NCI-H2227 treated with DMSO at 0.1 percent for 48 hours (cell line): ENCODE data around the gene DOCK11.
"Not testable (repeated sequence)": the region's sequence is repeated elsewhere in the genome, so short reads cannot be mapped to it uniquely, and the experiment has no call there.

Source experiments
- DNase-seq: peaks from one replicate; lab custom pipeline; 2025; lab: John Stamatoyannopoulos, UW

DOCK11 gene

GRCh38 chrX:118694638-118695037, 199.0 kb downstream of the DOCK11 start:
- no peak for DNase-seq

DNA sequence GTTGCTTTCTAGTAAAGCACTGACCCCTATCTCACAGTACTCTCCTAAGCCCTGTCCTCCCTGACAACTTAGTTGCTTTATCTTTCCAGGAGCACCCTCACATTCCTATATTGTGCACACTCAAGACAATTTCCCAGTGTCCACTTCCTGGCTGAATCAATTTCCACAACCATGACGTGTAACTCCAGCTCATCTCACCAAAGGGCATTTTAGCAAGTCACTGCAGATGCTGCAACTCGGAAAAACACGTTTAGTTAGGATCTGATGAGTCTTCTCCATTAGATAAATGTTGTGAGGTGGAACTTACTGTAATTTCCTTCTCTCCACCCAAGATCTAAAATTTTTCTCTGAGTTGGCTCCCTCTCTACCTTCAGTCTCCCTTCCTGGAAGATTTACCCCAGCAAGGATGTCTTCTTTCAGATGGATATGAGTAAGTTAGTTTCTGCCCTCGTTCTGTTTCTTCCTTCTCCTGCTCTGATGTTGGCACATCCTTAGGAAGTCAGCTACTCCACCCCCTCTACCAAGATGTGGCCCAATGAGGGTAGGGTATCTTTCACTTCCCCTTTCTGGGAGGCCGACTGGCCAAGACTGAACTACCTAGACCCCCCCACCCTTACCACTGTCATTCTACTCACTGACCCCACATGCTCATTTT, 203.0 kb downstream of the DOCK11 start:
- no peak for DNase-seq

GRCh38 chrX:118702741-118703140, 207.1 kb downstream of the DOCK11 start:
- no peak for DNase-seq

DNA sequence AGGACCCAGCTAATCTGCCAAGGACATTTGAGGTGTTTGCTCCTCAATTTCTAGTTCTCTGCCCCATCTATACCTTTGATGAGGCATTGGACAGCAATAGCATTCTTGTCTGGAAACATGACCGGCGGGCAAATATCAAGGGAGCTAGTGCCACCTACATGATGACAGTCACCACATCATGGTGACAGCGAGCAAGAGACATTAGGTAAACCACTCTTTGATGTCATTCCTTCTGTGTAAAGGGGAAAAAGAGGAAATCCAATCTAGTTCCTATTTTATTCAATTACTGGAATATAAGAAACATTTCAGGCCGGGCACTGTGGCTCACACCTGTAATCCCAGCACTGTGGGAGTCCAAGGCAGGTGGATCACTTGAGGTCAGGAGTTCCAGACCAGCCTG, 211.1 kb downstream of the DOCK11 start:
- DNase-seq: no peak

DNA sequence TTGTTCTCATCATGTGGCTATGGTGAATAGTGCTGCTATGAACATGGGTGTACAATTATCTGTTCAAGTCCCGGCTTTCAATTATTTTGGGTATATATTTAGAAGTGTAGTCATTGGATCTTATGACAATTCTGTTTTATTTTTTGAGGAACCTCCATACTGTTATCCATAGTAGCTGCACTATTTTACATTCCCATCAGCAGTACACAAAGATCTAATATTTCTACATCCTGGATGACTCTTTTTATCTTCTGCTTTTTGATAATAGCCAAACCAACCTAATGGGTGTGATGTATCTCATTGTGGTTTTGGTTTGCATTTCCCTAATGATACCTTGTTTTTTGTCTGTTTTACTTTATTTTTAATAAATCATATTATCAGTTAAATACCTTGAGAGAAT, 218.9 kb downstream of the DOCK11 start:
- DNase-seq: no peak

DNA sequence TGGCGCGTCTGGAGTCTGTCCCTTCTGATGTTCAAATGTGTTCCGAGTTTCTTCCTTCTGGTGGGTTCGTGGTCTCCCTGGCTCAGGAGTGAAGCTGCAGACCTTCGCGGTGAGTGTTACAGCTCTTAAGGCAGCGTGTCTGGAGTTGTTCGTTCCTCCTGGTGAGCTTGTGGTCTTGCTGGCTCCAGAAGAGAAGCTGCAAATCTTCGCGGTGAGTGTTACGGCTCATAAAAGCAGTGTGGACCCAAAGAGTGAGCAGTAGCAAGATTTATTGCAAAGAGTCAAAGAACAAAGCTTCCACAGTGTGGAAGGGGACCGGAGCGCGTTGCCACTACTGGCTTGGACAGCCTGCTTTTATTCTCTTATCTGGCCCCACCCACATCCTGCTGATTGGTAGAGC, 220.3 kb downstream of the DOCK11 start:
- not testable (repeated sequence) for DNase-seq

GRCh38 chrX:118716833-118717232, 221.2 kb downstream of the DOCK11 start:
- DNase-seq: not testable (repeated sequence)

DNA sequence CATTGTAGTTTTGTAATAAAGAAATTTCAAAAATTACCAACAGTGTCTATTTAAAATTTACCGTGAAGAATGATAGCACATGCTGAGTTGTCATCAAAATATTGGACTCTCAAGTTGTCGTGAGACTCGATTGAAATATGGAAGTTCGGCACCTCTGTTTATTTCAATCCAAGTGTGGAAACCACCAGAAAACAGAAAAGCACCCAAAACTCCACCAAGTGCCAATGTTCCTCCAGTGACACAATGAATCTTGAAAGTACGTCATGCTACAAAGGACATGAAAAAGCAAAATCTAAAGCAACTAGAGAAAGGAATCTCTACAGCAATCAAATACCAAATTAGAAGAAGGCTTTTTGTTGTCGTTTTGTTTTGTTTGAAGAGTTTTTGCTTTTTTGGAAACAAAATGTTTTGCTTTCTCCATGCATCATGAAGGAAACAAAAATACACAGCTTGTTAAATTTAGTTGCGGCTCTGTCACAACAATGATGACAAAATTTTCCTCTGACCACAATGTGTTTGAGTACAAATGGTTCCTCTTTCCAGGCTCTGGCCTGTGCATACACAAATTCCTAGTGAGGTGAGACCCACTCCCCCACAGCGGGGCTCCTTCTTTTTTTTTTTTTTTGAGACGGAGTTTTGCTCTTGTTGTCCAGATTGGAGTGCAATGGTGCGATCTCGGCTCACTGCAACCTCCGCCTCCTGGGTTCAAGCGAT, 222.2 kb downstream of the DOCK11 start:
- no peak for DNase-seq

GRCh38 chrX:118718737-118719136, 223.1 kb downstream of the DOCK11 start:
- DNase-seq: no peak

- no peak for DNase-seq
Observed at GRCh38 chrX:118720058-118720707, 224.6 kb downstream of the DOCK11 start.

DNA sequence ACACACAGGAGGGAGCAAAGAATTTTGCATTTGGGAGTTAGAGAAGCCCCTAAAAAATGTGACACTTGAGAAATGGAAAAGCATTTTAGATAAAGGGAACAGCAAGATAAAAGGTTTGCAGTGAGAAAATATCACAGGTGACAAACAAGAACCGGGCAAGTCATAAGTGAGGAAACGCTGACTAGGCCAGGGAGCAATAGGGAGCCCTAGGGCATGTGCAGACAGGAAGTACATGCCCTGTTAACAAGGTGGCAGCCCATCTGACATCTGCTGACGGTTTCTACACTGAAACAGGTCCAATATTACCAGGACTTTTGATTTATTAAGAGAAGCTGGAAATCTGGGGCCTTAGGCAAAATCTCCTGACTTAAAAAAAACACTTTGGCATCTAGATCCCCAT, 227.8 kb downstream of the DOCK11 start:
- DNase-seq: no peak

GRCh38 chrX:118724365-118724764, 228.8 kb downstream of the DOCK11 start:
- no peak for DNase-seq

DNA sequence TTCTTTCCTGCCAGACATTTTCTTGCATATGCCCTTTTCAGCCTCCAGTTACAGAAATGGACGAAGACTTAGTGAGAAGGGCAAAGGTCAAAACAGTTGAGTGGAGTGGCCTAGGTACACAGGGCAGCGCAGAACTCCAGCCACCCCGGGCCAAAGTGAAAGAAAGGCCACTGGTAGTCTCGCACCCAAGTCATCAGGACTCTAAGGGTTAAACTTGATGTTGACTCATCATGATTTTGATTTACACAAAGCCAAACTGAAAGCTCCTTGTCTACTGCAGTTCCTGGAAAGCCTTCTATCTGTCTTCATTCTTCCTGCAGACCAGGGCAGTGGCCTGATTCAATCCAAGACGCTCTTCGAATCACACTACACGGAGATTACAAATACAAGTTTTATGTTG, 229.2 kb downstream of the DOCK11 start:
- DNase-seq: no peak

DNA sequence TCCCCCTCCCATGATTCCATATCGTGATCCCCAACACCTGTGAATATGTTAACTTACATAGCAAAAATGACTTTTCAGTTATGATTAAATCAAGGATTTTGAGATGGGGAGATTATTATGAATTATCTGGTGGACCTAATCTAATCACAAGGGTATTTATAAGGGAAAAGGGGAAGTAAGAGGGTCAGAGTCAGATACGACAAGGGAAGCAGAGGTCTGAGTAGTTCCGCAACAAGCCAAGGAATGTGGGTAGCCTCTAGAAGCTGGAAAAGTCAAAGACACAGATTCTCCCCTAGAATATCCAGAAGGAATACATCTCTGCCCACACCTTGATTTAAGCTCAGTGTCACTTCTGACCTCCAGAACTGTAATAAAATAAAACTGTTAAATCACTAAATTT, 230.8 kb downstream of the DOCK11 start:
- no peak for DNase-seq

- peak; percentile 80 for DNase-seq
Observed at GRCh38 chrX:118726887-118727685, 231.5 kb downstream of the DOCK11 start, which contains the start of gene IL13RA1. Gene IL13RA1 (plus strand): TSS chrX:118727606. CDS start chrX:118727639, 33 bp downstream.

DNA sequence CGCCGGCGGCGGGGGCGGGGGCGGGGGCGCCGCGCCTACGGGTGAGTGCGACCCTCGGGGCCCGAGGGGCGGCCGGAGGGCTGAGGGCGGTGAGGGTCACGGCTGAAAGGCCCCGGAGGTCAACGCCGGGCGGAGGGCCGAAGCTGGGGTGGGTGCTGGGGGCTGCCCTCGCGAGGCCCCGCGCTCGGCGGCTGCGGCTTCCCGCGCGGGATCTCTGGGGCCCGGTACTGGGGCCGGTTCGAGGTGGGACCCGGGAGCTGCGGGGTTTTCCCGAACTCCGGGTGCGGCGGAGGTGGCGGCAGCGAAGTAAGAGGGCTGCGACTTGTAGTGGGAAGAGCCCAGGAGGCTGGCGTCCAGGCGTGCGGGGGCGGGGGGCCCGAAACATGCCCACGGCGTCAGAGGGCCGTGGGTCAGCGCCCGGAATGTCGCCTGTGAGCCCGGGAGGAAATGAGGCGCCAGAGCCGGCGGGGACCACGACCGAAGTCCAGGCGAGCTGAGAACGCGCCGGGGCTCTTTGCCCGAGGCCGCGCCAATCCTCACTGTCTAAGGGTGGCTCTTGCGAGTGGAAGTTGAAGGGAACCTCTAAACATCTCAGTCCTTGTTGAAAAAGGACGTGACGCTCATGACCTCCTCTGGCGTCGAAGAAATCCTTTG, 232.2 kb downstream of the DOCK11 start:
- DNase-seq: no peak

- no peak for DNase-seq
Observed at GRCh38 chrX:118729042-118729652, 233.5 kb downstream of the DOCK11 start.

GRCh38 chrX:118730500-118731247, 235.1 kb downstream of the DOCK11 start:
- no peak for DNase-seq

- not testable (repeated sequence) for DNase-seq
Observed at GRCh38 chrX:118732551-118732950, 236.9 kb downstream of the DOCK11 start.

DNA sequence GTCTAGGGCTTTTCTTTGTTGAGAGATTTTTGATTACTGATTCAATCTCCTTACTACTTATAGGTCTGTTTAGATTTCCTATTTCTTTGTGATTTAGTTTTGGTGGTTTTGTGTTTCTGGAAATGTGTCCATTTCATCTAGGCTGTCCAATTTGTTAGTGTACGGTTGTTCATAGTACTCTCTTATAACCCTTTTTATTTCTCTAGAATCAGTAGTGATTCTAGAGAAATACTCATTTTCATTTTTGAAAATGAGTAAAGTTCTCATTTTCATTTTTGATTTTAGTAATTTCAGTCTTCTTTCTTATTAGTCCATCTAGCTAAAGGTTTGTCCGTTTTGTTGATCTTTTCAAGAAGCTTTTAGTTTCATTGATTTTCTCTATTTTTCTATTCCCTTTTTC, 239.3 kb downstream of the DOCK11 start:
- DNase-seq: no peak
